GM21576 (cell line): ENCODE results near the gene SPATA2.

Experiments
- ATAC-seq: cut with Tn5 transposase; IDR thresholded peaks from one replicate; pipeline ENCODE4 v1.9.1; 2021; ENCODE audit warnings: mild to moderate bottlenecking, moderate library complexity; ENCODE audit not compliant: unreplicated experiment

Gene SPATA2

DNA sequence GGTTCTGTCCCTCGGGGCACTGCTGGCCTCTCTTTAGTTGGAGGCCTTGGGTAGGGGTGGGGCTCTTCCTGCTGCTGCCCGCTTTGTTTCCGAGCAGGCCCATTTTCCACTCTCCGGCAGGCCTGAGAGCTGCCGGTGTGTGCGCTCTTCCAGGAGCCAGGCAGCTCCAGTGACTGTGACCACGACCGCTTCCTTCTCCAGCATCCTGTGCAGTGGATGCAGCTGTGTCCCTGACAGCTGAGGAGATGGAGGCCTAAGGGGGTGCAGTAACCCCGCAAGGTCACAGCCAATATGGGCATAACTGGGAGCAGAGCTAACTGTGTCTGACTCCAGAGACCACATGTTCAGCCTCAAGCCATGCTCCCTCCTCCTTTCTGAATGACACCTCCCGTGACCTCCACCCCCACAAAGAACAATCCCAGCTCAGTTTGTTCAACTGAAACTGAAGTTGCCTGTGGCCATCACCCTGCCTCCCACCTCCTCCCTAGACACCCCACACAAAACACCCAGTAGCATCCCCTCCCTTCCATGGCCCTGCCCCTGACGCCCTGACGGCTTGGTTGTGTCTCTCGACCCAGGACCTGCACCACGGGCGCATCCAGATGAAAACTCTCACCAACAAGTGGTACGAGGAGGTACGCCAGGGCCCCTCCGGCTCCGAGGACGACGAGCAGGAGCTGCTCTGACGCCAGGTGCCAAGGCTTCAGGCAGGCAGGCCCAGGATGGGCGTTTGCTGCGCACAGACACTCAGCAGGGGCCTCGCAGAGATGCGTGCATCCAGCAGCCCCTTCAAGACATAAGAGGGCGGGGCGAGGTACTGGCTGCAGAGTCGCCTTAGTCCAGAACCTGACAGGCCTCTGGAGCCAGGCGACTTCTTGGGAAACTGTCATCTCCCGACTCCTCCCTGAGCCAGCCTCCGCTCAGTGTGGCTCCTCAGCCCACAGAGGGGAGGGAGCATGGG, 27.8 kb downstream of the SPATA2 start:
- ATAC-seq = no peak

DNA sequence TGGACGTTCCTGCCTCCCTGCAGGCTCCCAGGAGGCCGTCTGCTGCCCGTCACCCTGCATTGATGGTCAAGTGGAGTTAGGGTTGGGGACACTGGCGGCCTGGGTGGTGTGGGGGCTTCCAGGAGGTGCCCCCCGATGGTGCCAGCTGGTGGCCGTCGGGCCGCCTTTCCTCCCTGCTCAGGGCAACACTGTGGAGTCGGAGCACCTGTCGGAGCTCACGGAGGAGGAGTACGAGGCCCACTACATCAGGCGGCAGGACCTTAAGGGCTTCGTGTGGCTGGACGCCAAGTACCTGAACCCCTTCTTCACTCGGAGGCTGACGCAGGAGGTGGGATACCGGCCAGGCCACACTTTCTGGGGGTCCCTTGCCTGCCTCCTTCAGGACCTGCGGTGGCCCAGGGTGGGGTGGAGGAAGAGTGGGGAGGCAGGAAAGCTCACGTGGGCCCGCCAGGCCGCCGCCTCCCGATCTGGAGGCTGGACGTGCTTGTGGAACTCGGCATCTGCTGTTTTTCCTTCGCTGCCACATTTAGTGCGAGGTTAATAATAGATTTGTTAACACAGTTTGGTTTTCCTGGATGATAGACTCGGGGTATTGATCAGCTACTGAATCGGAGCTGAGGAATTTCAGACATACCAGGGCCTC, 28.6 kb downstream of the SPATA2 start:
- no peak for ATAC-seq

DNA sequence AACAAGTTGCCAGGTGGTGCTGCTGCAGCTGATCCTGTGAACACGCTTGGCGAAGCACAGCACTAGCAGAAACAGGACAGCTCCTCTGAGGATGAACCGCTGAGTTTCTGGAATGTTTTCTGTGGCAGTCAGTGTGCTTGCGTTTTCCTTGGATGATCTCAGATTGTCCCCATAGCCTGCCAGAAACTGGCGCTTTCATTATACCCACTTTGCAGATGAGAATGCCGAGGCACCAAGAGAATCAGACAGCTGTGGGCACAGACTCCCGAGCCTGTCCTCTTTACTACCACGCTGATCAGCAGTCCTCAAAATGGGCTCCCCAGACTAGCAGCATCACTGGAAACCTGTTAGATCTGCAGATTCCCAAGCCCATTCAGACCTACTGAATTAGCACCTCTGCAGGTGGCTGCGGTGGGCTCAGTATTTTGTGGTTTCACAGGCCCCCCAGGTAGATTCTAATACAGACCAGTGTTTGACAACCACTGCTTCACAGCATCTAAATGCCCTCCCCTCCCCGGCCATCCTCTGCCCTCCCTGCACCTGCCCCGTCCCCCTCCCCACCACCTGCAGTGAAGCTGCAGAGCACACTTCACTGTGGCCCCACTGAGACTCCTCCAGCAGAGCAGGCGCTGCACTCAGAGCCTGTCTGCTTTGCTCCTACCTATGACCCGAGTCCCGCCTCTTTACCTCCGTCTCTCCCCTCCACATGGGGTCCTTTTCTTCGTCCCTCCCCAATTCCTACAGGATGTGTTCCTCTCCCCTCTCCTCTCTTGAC, 29.6 kb downstream of the SPATA2 start:
- ATAC-seq = no peak

DNA sequence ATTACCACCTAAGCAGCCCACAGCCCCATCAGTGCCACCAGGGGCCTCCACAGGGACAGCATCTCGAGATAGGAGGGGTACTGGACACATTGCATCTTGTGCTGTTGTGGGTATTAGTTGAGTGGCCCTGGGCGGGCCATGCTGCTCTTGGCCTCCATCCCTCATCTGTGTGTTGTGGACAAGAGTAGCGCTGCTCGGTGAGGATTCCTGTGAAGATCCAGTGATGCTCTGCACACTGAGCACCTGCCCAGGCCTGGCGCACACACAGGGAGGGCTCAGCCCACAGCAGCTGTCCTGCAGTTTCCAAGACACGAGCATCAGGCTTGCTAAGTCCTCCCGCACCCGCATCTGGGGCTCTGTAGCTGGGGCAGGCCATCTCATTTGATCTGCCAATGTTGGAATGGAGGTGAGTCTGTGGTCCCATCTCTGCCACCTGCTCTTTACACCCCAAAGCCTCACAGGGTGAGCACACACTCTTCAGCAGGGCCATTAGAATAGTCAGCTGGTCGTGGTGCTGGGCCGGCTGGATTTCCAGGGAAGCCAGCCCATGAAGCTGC, 32.0 kb downstream of the SPATA2 start:
- no peak for ATAC-seq

- no peak for ATAC-seq
Observed at GRCh38 chr20:49882171-49882970, 33.0 kb downstream of the SPATA2 start.

- ATAC-seq = no peak
Observed at GRCh38 chr20:49880724-49881445, 34.4 kb downstream of the SPATA2 start.

GRCh38 chr20:49880177-49880576, 35.2 kb downstream of the SPATA2 start:
- no peak for ATAC-seq

DNA sequence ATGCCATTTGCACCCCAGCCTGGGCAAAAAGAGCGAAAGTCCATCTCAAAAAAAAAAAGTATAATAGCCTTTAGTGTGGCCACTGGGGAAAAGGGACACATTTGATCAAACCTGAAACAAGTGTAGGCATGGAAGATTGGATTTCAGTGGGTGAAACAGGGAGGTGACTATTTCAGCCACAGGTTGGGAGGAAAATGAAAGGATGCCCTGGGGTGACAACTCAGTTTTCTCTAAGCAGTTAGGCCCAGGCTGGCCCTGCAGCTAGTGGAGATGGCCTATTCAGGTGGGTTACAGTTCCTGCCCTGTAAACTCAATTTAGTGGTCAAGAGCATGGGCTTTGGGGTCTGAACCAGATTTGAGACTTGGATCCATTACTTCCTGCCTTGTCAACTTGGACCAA, 36.4 kb downstream of the SPATA2 start:
- no peak for ATAC-seq

DNA sequence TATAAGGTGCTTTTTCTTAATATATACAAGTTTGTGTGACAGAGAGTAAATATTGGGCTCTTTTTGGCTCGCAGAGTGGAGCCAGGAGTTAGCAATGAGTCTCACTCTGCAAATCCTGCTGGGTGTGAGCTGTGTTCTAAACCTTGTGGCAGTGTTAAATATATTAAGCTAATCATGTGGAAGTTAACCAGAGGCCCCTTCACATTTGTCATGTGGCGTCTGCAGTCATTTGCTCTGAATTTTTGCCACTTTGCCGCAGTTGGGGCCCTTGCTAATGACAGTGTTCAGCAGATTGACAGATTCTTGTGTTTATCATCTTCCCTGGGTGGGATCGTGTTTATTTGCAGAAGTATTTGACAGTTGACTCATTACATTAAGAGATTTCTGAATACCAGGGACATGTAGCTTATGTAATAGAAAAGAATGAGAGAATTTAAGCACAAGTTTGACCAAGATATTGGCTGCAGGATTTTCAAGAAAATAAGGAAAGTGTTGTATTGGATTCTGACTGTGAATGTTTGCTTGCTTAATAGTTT, 37.9 kb downstream of the SPATA2 start:
- no peak for ATAC-seq

- ATAC-seq = no peak
Observed at GRCh38 chr20:49874696-49875095, 40.6 kb downstream of the SPATA2 start.

DNA sequence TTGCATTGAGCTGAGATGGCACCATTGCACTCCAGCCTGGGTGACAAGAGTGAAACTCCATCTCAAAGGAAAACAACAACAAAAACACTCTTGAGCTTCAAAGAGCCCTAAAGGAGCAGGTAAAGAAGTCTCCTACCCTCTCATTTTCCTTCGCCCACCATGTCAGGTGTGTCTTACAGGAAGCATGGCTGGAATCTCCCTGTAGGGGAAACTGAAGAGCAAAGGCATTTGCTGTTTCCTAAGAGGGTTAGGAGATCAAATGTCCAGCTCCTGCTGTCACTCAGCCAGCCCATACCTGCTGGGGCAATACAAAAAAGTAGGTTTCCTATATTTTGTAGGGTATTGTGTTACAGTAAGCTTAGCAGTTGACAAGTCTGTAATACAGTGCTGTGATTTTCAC, 43.3 kb downstream of the SPATA2 start:
- ATAC-seq = no peak

DNA sequence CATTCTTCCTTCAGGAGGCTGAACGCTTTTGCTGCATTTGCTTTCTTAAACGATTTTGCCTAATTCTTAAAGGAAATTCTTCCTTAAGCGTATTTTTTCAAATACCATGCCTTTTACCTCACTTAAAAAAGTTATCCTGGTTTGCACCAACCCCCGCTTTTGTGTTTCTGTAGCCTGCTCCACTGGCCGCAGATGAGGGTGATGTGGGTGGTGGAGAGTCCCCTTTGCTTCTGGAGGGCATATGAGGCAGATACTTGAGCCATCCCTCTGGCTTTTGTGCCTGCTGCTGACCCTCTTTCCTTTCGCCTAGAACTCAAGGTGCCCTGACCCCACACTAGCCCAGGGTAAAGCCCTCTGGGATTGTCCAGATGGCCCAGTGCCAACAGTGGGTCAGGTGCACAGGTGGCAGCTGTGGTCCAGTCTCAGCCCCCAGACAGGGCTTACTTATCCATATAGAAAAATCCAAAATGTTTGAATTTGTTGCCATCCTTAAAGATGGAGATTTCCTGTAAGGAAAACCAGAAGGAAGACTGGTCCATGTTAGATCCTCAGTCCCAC, 43.9 kb downstream of the SPATA2 start:
- ATAC-seq = no peak

DNA sequence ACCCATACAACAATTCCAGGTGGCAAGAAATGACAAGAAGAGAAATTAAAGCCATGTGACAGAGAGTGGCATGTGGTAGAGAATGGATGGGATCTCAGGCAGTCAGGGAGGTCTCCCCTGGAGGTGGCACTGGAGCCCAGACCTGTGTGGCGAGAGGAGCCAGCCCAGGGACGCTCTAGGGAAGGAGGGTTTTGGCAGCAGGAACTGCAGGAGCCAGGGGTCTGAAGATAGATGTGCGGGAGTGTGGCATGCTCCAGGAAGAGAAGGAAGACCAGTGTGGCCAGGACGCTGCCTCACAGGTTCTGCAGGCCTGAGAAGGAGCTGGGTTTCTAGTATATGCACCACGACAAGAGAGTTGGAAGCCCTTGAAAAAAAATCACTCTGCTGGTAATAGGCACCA, 45.1 kb downstream of the SPATA2 start:
- ATAC-seq = no peak

- no peak for ATAC-seq
Observed at GRCh38 chr20:49868964-49869363, 46.4 kb downstream of the SPATA2 start.

DNA sequence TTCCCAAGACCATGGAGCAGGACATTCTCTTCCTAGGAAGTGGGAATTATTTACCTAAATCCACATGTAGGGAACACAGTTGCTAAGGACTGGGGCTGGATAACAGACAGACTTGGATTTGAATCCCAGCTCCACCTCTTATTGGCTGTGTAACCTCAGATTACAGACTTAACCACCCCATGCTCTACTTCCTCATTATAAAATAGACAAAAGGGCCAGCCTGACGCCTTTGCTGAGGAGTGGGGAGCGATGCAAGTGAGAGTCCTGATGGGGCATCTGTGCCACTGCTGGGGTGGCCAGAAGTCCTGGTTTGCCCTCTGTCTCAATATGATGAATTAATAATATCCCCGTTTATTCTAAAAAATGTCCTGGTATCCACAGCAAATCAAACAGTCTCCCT, 46.8 kb downstream of the SPATA2 start:
- ATAC-seq = no peak

DNA sequence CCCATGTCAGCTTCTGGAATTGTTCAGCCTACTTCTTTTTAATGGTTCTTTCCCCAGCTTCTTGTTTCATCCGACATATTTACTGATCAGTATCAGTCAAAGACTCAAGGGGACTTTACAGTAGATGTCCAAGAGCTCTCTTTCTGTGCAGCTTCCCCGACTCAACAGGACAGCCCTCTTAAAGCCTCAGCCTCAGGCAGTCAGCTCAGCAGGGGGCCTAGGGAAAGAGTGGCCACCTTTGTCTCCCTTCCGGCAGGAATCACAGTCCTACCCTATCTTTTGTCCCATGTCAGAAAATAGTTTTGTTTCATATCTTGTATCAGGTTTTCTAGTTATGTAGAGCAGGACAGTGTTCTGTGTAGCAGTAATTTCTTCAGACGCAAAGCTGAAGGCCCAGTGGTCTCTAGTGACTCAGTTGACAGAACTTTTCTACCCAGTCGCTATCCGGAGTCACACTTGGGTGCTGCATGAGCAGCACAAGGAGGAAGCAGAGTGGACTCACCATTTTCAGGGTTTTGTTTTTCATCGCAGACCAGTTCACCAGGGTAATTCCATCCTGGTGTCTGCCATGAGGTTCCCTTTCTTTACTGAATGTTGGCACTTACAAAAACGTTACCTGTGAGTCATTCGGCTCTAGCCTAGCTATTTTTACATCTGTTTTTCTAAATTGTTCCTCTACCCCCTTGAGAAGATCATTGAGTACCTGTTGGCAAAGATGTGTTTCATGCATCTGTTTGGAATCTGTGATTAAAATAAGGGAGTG, 47.7 kb downstream of the SPATA2 start:
- ATAC-seq = no peak

DNA sequence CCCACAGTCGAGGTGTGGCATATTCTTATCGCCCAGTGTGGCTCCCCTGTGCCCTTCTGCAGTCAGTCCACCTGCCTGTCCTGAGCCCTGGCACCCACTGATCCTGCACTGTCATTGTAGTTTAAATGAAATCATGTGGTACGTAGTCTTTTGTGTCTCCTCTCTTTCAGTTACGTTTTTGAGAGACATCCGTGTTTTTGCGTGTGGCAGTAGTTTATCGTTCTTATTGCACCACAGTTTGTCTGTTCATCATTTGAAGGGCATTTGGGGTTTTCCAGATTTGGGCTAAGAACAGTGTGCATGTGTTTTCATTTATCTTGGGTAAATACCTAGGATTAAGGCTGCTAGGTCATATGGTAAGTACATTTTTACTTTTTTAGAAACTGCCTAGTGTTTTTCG, 49.3 kb downstream of the SPATA2 start:
- no peak for ATAC-seq

DNA sequence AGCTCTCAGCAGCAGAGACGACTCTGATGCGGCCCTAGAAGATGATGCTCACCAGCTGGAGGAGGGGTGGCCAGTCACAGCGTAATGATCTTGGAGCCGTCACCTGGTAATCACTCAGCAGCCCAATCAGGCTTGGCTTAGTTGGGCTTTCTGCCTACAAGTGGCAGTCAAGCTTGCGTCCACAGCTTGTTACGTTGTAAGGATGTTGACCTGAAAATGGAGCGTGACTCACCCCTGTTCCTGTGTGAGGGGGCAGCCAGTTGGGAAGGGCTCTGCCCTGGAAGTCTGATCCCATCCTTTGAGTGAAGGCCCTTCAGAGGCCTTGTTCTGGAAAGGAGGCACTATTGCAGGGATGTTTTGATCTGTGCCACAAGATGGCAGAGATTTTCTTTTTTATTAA, 49.8 kb downstream of the SPATA2 start:
- ATAC-seq = no peak
